Pancreas (tissue), 10 donors: ENCODE measurements around the gene RNF125. TPM values are rescaled to one million over a fixed set of nuclear protein-coding genes. Genes with fewer than 3 reads are reported as not detected.

Experiments used
- ATAC-seq, 4 donors: fragments of 200-7000 bp; cut with Tn5 transposase; one replicate each; pipeline versions ENCODE4 v1.8.0 to v1.9.1; 2020; ENCODE audit warnings: mild to moderate bottlenecking in 4 of 4, moderate library complexity in 4 of 4
- DNase-seq, 6 donors: peaks; one replicate each; pipeline ENCODE4 v3.0.0-alpha.2; 2020
- FAIRE-seq: peaks from 2 replicates; lab custom pipeline; 2012; peaks lifted over from hg19 to GRCh38; lab: Jason Lieb, UNC
- H3K27ac ChIP-seq, 4 donors: fragments of 200-600 bp; sonication (generic); 1 replicate in 3 of 4; 2 replicates in 1 of 4; pipeline versions ENCODE4 v1.5.0 to v1.8.0; 2020
- H3K27me3 ChIP-seq, 4 donors: fragments of 200-600 bp; one replicate each; pipeline ENCODE4 v1.8.0; 2021
- H3K36me3 ChIP-seq, 3 donors: fragments of 200-600 bp; sonication (generic) in 1 of 3; one replicate each; pipeline versions ENCODE4 v1.5.0 to v1.8.0; 2020 to 2021
- H3K4me1 ChIP-seq, 3 donors: fragments of 200-600 bp; one replicate each; pipeline ENCODE4 v1.8.0; 2021
- H3K4me3 ChIP-seq, 4 donors: fragments of 200-600 bp; sonication (generic) in 2 of 4; one replicate each; pipeline versions ENCODE4 v1.5.0 to v1.8.0; 2020 to 2021
- H3K9me3 ChIP-seq, 4 donors: fragments of 200-600 bp; one replicate each; pipeline ENCODE4 v1.8.0; 2021
- WGBS, 2 donors: extraction: QIAGEN DNeasy Blood & Tissue Kit; methylation state at CpG; one replicate each; pipeline ENCODE4 v1.1.7; 2013; 5-methylcytosine and 5-hydroxymethylcytosine counted together
- intact Hi-C, 3 donors: fragments of 100-400 bp; cut with DNase I; formaldehyde crosslinking; loops; one replicate each; pipeline versions ENCODE4 v1.11.1 to v1.14.2; 2022
- polyA plus RNA-seq, 2 donors: library from polyadenylated mRNA; stranded (reverse); fragments of 200-250 nt; gene quantifications; one replicate each; pipeline ENCODE4 v1.2.3, GENCODE V29; 2013
- total RNA-seq, 6 donors: library from RNA; stranded (reverse); fragmentation: NEBNext Ultra II Directional in 4 of 6; extraction: Animal tissue kit (Norgen Biotek cat#: 25700) in 4 of 6; gene quantifications; one replicate each; pipeline versions ENCODE4 v1.2.1 to v1.2.4, GENCODE V29; 2021 to 2023
- TF ChIP-seq, protein P1 (sequence below), 4 donors: fragments of 200-600 bp; sonication (generic) in 3 of 4; IDR thresholded peaks; one replicate each; pipeline versions ENCODE4 v1.5.0 to v1.8.0; 2021; ENCODE audit warnings: antibody characterized with exemption in 4 of 4
- donor health status: healthy with polysubstance abuse.
- donor health status: DM: no; HTN: no; CAD: no; lungs with moderate emphysema.
- donor health status: DM: no; HTN: no; CAD: no.
- donor health status: control.
- donor health status: control.
- donor health status: Bipolar disorder and iron deficiency.
- donor health status: DM: yes; HTN: yes; CAD: no.
- donor health status: DM: no; HTN: no; CAD: no.
- donor health status: DM: no; HTN: no; CAD: no.
- donor health status: DM: yes; HTN: yes; CAD: no.

The RNF125 gene
- total and polyA plus RNA-seq, 8 donors: 0.92 to 3.5 (median 2.1) TPM

DNA sequence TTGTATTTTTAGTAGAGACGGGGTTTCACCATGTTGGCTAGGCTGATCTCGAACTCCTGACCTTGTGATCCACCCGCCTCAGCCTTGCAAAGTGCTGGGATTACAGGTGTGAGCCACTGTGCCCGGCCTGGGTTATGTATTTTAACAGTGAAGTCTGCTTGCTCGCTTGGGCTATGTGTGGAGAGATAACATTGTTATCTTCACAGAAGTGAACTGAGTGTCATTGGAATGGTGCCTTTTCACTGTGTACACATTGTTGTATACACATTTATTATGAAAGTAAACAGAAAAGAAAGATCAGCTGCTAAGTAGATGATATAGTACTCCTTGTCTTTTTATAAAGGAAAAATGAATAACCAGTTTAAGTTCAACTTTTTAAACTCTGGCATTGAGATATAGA, 103.4 kb downstream of the RNF125 start:
- H3K4me1 ChIP-seq: peaks cover 0 to 5% (median 0%) of the 10 kb centered on the region in 3 donors
- FAIRE-seq (no peak), DNase-seq (no peak), ATAC-seq (peak; percentile 56 to 86 (median 76))
- TF ChIP-seq, protein P1, sequence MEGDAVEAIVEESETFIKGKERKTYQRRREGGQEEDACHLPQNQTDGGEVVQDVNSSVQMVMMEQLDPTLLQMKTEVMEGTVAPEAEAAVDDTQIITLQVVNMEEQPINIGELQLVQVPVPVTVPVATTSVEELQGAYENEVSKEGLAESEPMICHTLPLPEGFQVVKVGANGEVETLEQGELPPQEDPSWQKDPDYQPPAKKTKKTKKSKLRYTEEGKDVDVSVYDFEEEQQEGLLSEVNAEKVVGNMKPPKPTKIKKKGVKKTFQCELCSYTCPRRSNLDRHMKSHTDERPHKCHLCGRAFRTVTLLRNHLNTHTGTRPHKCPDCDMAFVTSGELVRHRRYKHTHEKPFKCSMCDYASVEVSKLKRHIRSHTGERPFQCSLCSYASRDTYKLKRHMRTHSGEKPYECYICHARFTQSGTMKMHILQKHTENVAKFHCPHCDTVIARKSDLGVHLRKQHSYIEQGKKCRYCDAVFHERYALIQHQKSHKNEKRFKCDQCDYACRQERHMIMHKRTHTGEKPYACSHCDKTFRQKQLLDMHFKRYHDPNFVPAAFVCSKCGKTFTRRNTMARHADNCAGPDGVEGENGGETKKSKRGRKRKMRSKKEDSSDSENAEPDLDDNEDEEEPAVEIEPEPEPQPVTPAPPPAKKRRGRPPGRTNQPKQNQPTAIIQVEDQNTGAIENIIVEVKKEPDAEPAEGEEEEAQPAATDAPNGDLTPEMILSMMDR (IDR thresholded peaks at IDR 0.05): no peak
- no peaks in the 10 kb centered on the region for H3K27me3 ChIP-seq
- 23 to 25% methylated on average over 5 of the region's 5 CpGs for WGBS, 2 donors
- intact Hi-C loops: no loop called here
- H3K9me3 ChIP-seq: no peaks in the 10 kb centered on the region
- H3K4me3 ChIP-seq: no peak overlapping the region
- no peak overlapping the region for H3K27ac ChIP-seq
- H3K36me3 ChIP-seq: peaks cover 0 to 10% (median 0%) of the 10 kb centered on the region in 3 donors

Other genes with a start within 250 kb of the RNF125 start
- gene TRAPPC8, start 75.7 kb upstream of the RNF125 start, total RNA-seq: 10 to 100 TPM; 11.2 to 26.2 (median 17.6) TPM
- 10 to 100 TPM in 1 of 2 donors, 1 to 10 TPM in 1; 7.6 to 12.6 TPM for gene TRAPPC8, start 75.7 kb upstream of the RNF125 start, polyA plus RNA-seq
- 10 to 100 TPM in 5 of 6 donors, 1 to 10 TPM in 1; 8.4 to 20.0 (median 14.4) TPM for gene RNF138, start 73.0 kb downstream of the RNF125 start, total RNA-seq
- gene RNF138, start 73.0 kb downstream of the RNF125 start, polyA plus RNA-seq: 1 to 10 TPM; 4.4 to 9.9 TPM
- gene MEP1B, start 171.2 kb downstream of the RNF125 start, total RNA-seq: under 1 TPM in 1 of 6 donors, not detected in 5; 0.18 TPM
- gene MEP1B, start 171.2 kb downstream of the RNF125 start, polyA plus RNA-seq: not detected